SK-N-MC (cell line): Measurements from ENCODE around the gene SESTD1.

Source experiments
- EZH2 ChIP-seq: fragments of 200-600 bp; sonication (generic); IDR thresholded peaks from one replicate; pipeline ENCODE4 v1.6.1; 2017; ENCODE audit warnings: antibody characterized with exemption
- POLR2AphosphoS5 ChIP-seq: IDR thresholded peaks from 2 replicates; pipeline ENCODE4 v1.6.1; 2012; ENCODE audit warnings: mild to moderate bottlenecking, low read depth, low read length, borderline replicate concordance

- no peak for TF ChIP-seq POLR2AphosphoS5
- no peak for TF ChIP-seq EZH2
Observed at GRCh38 chr2:179302149-179302548, 37.5 kb upstream of the SESTD1 start.
